GM18858 (cell line): ENCODE results near the gene PSRC1.
"Not testable (repeated sequence)": the region's sequence is repeated elsewhere in the genome, so short reads cannot be mapped to it uniquely, and the experiment has no call there.

Experiments
- ATAC-seq: cut with Tn5 transposase; IDR thresholded peaks from one replicate; pipeline ENCODE4 v1.9.1; 2021; ENCODE audit not compliant: unreplicated experiment

The PSRC1 gene

DNA sequence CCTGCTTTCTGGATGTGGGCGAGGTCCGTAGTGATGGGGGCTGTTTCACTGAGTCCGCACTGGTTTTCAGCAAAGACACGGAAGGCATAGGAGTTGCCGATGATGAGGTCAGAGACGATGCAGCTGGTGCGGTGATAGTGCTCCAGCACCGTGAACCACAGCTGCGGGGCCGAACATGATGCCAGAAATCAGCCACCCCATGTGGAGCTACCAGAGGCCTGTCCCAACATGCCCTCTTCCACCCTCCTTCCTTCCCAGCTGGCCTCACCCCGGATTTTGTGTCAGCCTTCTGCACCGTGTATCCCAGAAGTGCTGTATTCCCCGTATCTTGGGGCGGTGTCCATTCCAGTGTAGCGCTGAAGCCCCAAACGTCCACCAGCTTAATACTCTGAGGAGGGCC, 13.8 kb upstream of the PSRC1 start:
- no peak for ATAC-seq

DNA sequence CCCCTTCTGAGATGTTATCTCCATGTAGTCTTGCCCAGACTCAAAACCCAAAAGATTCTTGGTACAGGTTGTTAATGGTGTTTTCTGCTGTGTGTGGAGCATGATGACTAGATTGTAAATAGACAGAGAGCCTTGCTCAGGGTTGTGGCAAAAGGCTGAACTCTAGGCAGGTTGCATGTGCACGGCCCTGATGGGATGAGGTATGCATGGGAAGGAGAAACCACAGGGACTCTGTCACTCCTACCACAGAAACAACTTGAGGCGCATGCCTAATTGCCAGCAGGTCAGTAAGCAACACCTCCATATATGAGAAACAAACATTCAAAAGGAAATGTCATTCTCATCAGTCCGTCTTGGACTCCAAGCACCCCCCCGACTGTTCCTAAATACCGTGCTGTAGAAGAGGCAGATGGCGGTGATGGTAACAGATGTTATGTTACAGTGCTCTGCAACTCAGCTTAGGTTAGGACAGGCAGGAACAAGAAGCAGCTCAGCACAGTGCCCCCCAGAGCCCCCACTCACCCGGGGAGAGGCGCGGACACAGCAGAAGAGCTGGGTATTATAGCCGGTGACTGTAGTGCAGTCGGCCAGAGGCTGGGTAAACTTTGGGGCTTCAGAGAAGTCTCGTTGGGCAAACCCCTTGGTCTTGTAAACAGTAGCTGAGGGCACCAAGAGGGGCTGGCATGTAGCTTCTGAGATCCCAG, 12.9 kb upstream of the PSRC1 start:
- ATAC-seq: no peak

DNA sequence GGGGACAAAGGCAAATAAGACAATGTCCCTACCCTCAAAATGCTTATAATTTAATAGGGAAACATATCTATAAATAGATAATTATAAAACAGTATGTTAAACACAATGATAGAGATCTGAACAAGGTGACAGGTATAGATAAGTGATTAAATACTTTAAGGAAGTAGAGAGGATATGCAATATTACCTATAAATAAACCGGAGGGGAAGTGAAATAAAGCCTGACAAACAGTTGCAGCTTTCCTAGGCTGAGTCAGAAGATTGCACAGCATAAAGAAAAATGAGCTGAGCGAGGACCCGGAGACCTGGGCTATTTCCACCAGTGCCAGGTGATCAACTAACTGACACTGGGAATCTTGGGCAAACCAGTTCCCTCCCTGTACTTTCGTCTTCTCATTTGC, 11.5 kb upstream of the PSRC1 start:
- ATAC-seq: no peak

DNA sequence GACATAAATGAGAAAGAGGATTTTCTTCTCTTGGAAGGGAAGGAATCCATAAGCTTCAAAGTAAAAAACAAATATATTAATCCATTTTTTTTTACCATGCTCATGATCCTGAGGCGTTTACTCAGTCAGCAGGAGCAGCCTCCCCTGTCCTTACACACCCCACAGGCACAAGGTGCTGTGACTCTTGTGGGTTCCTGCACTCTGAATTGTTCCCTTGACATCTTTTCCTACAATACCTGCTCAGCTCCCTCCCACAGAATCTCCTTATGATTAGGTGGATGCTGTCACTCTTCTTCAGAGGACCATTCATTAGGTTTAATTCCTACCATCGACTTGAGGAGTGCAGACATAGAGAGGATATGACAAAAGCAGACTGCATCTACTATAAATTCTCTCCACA, 10.1 kb upstream of the PSRC1 start:
- ATAC-seq: no peak

DNA sequence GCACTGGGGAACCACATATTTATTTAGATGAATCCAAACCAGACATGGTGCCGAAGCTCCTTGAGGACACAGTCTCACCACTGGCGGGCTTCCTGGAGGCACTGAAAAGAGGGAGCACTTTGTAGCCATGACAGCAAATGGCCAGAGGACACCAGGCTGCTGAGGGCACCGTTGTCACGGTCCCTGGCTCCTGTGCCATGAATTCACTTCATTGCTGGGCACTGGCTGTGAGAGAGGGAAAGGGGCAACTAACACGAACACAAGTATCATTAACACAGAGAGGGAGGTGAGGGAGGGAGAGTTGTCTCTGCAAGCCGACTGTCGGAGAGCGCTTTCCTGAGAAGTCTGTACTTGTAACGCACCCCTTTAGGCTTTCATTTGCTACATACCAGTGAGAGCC, 9.4 kb upstream of the PSRC1 start:
- ATAC-seq: no peak

DNA sequence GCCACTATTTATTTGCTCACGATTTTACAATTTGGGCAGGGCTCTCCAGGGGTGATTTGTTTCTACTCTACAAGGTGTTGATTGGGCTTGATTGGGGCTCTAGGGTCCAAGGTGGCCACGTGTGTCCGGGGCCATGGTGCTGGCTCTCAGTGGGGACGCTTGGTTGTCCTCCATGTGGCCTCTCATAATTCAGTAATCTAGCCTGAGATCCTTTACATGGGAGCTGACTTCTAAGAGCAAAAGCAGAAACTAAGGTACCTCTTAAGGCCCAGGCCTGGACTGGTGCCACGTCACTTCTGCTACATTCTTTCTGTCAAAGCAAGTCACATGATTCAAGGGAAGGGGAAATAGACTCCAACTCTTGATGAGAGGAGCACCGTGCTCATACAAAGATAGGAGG, 8.1 kb upstream of the PSRC1 start:
- no peak for ATAC-seq

DNA sequence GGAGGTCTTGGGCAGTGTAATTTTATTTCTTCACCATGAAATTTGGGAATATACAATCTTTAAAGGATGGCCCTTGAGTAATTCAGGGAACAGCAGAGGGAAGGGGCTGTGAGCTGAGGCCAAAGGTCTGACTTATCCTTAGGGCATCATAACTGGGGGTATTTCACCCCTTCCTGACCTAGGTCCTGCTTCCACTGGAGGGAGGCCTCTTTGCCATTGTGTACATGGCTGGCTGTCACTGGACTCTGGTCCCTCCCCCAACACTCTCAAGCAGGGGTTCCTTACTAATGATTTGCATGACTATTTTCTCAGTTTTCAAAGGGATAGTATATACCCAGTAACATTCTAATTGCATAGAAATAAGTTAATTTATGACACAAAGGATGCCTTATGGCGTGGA, 7.2 kb upstream of the PSRC1 start:
- ATAC-seq: no peak

DNA sequence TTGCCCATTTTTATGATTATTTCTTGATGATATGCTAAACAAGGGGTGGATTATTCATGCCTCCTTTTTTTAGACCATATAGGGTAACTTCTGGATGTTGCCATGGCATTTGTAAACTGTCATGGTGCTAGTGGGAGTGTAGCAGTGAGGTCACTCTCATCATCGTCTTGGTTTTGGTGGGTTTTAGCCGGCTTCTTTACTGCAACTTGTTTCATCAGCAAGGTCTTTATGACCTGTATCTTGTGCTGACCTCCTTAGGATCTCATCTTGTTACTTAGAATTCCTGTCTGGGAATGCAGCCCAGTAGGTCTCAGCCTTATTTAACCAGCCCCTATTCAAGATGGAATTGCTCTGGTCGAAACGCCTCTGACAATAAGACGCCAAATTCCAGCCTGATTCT, 3.8 kb upstream of the PSRC1 start:
- not testable (repeated sequence) for ATAC-seq

DNA sequence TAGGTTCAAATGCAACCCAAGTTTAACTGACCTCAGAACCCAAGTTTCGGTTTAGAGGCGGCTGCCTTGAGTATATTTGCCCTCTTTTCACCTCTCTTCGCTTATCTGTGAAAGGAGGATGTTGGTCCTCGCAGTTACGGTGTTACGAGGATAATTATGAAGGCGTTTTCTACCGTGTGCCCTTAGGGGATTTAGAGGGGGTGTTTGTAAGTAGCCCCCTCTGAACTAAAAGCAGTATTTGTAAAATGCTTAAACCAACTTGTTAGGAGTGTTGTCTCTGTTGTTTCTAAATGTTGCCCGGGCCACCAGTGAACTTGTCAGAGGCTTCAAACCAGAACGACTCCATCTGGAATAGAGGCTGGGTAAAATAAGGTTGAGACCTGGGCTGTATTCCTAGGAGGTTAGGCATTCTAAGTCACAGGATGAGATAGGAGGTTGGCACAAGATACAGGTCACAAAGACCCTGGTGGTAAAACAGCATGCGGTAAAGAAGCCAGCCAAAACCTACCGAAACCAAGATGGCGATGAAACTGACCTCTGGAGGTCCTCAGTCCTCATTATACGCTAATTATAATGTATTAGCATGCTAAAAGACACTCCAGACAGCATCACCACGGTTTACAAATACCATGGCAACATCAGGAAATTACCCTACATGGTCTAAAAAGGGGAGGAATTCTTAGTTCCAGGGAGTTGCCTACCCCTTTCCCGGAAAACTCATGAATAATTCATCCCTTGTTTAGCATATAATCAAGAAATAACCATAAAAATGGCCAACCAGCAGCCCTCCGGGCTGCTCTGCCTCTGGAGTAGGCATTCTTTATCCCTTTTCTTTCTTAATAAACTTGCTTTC, 1.0 kb upstream of the PSRC1 start:
- no peak for ATAC-seq

DNA sequence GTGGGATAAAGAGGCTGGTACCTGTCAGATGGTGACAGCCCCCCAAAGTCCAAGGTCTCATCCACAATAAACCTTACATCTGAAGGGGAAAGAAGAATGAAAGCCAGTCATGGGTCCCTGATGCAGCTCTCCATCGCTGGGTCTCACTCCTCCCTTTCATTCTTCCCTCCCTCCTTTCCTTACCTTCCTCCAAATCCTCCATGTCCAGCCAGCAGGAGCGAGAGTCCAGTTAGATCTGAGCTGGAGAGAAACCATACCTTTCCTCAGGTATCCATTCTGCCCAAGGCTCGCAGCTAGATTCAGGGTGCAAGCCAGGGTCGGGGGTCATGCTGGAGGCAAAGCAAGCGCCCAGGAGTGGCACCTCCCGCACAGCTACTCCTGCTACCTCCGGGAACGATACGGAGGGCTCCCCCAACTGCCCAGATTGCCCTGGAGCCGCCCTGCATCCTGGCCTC, 421 bp downstream of the PSRC1 start:
- ATAC-seq: no peak

DNA sequence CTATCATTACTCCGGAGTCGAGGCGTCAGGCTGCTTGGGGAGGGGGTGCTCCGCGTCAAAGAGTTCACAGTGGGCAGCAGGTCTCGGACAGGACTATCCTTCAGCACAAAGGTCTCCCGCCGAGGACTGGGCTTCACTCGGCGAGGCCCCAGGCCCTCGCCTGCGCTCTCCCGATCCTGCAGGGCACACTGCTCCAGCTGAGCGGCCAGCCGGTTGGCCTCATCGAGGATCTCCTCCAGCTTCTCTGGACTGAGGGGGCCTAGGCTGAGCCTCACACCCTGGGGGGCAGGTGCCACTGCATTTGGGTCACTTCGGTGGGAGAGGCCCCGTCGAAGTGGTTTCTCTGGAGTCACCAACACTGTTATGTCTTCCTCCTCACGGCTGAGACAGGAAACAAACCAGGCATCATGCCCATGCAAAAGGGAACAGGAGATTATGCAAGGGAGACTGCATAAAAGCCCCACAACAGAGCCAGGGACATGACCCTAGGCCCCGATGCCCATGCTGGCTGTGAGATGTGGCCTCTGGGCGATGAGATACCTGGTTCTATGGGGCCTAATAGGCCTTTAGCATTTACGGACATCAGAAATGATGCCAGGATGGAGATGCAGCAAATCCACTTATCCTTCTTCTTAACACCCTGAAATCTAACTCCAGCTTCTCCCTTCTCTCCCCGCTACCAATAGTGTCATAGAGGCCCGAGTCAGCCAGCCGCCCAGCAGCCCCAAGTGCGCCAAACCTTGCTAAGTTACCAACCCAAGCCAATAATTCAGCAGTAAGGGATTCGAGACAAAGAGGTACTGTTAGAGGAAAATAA, 1.1 kb downstream of the PSRC1 start:
- ATAC-seq: no peak

DNA sequence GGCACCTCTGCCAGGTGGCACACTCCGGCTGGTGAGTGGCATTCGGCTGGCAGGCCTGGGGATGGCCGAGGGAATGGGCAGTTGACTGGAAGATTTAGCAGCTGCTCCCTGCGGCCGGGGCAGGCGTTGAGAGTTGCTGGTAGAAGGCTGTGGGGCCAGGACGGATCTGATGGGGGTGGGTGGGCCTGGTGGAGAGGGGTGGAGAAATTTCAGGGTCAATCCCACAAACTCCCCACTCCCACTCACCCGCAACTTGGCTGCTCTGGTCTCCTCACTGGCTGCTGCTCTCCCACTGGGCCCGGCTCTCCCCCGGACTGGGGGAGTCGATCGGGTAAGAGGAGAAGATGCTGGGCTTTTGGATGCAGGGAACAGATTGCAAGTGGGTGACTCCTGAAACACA, 2.1 kb downstream of the PSRC1 start:
- ATAC-seq: no peak

DNA sequence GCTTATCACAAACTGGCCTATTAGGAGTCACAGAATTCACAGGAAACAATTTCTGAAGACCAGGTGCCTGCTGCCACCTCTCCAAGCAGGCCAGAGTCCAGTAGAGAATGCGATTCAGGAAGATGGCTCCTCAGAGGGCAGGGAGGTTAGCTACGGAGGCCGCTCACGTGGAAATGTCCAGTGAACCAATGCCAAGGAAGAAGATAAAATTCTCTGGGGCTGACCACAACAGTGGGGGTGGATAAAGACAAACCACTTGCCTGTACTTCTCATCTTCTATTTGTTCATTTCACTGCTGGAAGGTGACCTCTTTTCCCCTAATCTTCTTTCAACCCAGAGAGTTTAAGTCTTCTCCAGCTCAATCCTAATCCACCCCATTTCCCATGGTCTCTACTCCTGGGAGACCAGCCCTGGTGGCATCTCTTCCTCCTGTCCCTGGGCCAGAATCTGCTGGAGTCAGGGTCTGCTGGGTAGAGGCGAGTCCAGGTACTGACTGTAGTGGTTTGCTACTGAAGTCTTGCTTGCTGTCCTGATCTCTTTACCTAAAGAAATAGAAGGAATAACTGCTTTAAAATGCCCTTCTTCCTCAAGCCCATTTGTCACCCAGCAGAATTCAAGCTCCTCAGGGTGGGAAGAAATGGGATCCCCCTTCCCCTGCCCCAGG, 3.2 kb downstream of the PSRC1 start:
- ATAC-seq: no peak

DNA sequence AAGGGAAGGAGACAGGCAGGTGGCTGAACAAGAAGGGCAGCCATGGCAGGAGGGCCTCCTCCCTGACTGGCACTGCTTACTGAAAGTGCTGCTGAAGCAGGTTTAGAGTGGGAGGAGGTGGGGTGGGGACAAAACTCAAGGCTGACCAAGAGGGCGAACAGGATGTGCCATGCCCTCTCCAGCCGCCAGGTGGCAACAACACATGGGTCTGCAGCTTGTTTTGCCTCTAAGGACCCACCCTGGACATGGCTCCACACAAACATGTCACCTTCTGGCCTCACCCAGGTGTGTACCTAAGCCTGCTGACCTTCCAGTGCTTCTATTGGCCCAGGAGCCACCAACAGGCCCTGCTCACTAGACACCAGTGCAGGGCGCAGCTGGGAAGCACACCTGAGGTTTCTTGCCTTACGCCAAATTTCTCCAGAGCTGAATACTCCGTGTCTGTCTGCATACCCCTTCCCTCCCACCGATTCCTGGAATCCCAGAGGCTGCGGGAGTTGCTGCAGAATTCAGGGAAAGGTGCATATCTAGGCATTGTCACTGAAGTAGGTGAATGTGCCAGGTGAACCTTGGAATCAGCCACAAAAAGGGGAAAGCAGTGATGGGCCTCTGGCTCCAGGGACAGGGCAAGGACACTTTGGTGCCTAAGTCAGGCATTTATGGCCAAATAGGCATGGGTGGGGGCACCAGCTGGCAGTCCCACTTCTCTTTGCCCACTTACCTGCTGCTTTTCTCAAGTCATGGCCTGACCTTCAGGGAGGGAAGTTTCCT, 5.3 kb downstream of the PSRC1 start:
- ATAC-seq: peak; percentile 60

DNA sequence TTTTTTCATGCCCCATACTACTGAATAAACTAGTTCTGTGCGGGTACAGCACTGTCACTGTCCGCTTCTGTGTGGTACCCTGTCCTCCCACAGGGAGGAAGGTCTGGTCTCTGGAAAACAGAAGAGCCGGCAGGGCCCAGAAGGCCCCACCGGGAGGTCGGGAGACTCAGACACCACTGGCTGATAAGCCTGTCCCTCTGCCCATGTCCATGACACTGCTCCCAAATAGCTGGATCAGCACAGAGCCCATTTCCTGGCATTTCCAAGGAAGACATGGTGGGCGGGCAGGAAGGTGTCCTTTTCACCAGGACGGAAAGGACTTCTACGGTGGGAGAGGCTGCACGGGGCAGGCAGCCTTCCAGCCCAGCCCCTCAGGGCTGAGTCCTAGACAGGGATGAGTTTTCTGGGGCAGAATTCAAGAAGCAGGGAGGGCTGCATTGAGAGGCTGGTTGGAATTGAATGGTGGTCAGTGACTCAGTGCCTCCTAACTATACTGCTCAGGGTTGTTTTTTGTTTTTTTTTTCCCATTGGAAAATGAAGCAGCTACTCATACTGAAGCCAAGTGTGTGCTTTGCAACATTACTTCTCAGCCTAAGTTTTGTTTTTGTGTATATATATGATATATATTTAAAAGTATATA, 7.1 kb downstream of the PSRC1 start:
- no peak for ATAC-seq

DNA sequence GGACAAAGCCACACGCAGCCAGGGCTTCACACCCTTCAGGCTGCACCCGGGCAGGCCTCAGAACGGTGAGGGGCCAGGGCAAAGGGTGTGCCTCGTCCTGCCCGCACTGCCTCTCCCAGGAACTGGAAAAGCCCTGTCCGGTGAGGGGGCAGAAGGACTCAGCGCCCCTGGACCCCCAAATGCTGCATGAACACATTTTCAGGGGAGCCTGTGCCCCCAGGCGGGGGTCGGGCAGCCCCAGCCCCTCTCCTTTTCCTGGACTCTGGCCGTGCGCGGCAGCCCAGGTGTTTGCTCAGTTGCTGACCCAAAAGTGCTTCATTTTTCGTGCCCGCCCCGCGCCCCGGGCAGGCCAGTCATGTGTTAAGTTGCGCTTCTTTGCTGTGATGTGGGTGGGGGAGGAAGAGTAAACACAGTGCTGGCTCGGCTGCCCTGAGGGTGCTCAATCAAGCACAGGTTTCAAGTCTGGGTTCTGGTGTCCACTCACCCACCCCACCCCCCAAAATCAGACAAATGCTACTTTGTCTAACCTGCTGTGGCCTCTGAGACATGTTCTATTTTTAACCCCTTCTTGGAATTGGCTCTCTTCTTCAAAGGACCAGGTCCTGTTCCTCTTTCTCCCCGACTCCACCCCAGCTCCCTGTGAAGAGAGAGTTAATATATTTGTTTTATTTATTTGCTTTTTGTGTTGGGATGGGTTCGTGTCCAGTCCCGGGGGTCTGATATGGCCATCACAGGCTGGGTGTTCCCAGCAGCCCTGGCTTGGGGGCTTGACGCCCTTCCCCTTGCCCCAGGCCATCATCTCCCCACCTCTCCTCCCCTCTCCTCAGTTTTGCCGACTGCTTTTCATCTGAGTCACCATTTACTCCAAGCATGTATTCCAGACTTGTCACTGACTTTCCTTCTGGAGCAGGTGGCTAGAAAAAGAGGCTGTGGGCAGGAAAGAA, 8.1 kb downstream of the PSRC1 start:
- ATAC-seq: no peak

DNA sequence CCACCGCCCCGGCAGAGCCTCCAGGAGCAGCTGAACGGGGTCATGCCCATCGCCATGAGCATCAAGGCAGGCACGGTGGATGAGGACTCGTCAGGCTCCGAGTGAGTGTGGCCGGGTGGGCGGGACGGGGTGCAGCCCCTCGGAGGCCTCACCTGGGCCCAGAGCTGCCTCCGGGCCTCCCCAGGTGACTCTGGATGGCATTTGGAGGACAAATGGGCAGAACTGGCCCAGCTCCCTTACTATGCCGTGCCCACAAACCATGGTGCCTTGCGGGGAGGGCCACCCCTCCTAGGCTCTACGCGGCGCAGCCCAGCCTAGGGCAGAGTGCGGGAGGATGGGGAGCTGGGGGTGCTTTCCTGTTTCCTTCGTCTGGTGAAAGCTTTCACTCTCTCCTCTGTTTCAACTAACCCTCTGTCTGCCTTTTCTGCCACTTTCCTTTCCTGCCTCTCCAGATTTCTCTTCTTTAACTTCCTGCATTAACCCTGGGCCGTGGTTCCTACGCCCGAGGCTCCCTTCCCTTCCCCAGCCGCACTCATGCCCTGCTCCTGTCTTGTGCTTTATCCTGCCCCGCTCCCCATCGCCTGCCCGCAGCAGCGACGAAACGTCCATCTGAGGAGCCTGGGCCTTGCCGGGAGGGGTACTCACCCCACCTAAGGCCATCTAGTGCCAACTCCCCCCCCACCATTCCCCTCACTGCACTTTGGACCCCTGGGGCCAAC, 9.2 kb downstream of the PSRC1 start:
- ATAC-seq: no peak
